K562 (cell line): ENCODE data around the gene SLC7A8. TPM values are rescaled to one million over a fixed set of nuclear protein-coding genes. Genes with fewer than 3 reads are reported as not detected.

Experiments used
- COPS2 ChIP-seq: fragments of 450-650 bp; conservative IDR thresholded peaks from 2 replicates; pipeline ENCODE4 v1.6.1; 2016; ENCODE audit warnings: mild to moderate bottlenecking, moderate library complexity
- ELF4 ChIP-seq: fragments of 450-650 bp; formaldehyde crosslinking; IDR thresholded peaks from 2 replicates; pipeline ENCODE4 v1.4.0; 2022; ENCODE audit warnings: missing genetic modification characterization
- KLF13 ChIP-seq: fragments of 450-650 bp; IDR thresholded peaks from 2 replicates; pipeline ENCODE4 v1.6.1; 2016; ENCODE audit warnings: missing genetic modification characterization, low read depth, mild to moderate bottlenecking, missing compliant biosample characterization, moderate library complexity, borderline replicate concordance
- PRMT5 ChIP-seq: sonication (generic); formaldehyde crosslinking; IDR thresholded peaks from 2 replicates; pipeline ENCODE4 v1.5.0; 2020; ENCODE audit warnings: missing genetic modification reagents
- RAD51 ChIP-seq: fragments of 450-650 bp; IDR thresholded peaks from 2 replicates; pipeline ENCODE4 v1.7.1; 2016; ENCODE audit warnings: low read depth, mild to moderate bottlenecking, borderline replicate concordance
- STAT6 ChIP-seq: sonication (generic); formaldehyde crosslinking; IDR thresholded peaks from 2 replicates; pipeline ENCODE4 v1.8.1; 2023; ENCODE audit warnings: mild to moderate bottlenecking, missing genetic modification reagents
- ZBTB7A ChIP-seq: IDR thresholded peaks from 2 replicates; pipeline ENCODE4 v1.6.1; 2011; ENCODE audit warnings: low read depth, mild to moderate bottlenecking, low read length, moderate library complexity, borderline replicate concordance; ENCODE audit not compliant: control insufficient read depth
- ZNF282 ChIP-seq: sonication (generic); formaldehyde crosslinking; IDR thresholded peaks from 2 replicates; pipeline ENCODE4 v1.8.1; 2023; ENCODE audit warnings: missing genetic modification reagents
- ZNF586 ChIP-seq: fragments of 450-650 bp; formaldehyde crosslinking; conservative IDR thresholded peaks from 2 replicates; pipeline ENCODE4 v1.4.0; 2020; ENCODE audit warnings: mild to moderate bottlenecking, moderate library complexity
- polyA plus RNA-seq, 8 experiments: library from polyadenylated mRNA; depleted of rRNA in 4 of 8; stranded (reverse) in 5 of 8; unstranded in 3 of 8; fragments of >200 nt; fragmentation: Nextera tagmentation in 2 of 8; fragmentation: Illumina TruSeq in 1 of 8; extraction: Ambion mirVana in 2 of 8; extraction: Trizol in 1 of 8; gene quantifications; 2 replicates each; pipeline versions ENCODE4 v1.2.1 to v1.2.3, GENCODE V29; 2011 to 2014; ENCODE audit warnings: inconsistent platforms in 1 of 8, missing spikeins in 1 of 8
- total RNA-seq, 7 experiments: library from RNA; depleted of rRNA in 6 of 7; stranded (reverse); fragments of >200 nt in 6 of 7; fragmentation: Illumina TruSeq in 2 of 7; extraction: Trizol in 2 of 7; gene quantifications; 2 replicates each; pipeline versions ENCODE4 v1.2.1 to v1.2.3, GENCODE V29; 2011 to 2021; ENCODE audit warnings: low replicate concordance in 1 of 7
- TF ChIP-seq, protein P1 (sequence below): fragments of 450-650 bp; IDR thresholded peaks from 2 replicates; pipeline ENCODE4 v1.6.1; 2016; ENCODE audit warnings: mild to moderate bottlenecking, moderate library complexity
- TF ChIP-seq, protein P2 (sequence below): fragments of 450-650 bp; IDR thresholded peaks from 2 replicates; pipeline ENCODE4 v1.6.1; 2017; ENCODE audit warnings: mild to moderate bottlenecking, moderate library complexity

Gene SLC7A8
- total and polyA plus RNA-seq, 9 of the 15 experiments (the other 6 are each of a cell fraction or from before 2014, with no cell fraction given), result 2.0 to 33.0 (median 6.0) TPM

GRCh38 chr14:23112359-23113178 lies 70.9 kb downstream of the SLC7A8 start (continued):
- TF ChIP-seq, protein P1, sequence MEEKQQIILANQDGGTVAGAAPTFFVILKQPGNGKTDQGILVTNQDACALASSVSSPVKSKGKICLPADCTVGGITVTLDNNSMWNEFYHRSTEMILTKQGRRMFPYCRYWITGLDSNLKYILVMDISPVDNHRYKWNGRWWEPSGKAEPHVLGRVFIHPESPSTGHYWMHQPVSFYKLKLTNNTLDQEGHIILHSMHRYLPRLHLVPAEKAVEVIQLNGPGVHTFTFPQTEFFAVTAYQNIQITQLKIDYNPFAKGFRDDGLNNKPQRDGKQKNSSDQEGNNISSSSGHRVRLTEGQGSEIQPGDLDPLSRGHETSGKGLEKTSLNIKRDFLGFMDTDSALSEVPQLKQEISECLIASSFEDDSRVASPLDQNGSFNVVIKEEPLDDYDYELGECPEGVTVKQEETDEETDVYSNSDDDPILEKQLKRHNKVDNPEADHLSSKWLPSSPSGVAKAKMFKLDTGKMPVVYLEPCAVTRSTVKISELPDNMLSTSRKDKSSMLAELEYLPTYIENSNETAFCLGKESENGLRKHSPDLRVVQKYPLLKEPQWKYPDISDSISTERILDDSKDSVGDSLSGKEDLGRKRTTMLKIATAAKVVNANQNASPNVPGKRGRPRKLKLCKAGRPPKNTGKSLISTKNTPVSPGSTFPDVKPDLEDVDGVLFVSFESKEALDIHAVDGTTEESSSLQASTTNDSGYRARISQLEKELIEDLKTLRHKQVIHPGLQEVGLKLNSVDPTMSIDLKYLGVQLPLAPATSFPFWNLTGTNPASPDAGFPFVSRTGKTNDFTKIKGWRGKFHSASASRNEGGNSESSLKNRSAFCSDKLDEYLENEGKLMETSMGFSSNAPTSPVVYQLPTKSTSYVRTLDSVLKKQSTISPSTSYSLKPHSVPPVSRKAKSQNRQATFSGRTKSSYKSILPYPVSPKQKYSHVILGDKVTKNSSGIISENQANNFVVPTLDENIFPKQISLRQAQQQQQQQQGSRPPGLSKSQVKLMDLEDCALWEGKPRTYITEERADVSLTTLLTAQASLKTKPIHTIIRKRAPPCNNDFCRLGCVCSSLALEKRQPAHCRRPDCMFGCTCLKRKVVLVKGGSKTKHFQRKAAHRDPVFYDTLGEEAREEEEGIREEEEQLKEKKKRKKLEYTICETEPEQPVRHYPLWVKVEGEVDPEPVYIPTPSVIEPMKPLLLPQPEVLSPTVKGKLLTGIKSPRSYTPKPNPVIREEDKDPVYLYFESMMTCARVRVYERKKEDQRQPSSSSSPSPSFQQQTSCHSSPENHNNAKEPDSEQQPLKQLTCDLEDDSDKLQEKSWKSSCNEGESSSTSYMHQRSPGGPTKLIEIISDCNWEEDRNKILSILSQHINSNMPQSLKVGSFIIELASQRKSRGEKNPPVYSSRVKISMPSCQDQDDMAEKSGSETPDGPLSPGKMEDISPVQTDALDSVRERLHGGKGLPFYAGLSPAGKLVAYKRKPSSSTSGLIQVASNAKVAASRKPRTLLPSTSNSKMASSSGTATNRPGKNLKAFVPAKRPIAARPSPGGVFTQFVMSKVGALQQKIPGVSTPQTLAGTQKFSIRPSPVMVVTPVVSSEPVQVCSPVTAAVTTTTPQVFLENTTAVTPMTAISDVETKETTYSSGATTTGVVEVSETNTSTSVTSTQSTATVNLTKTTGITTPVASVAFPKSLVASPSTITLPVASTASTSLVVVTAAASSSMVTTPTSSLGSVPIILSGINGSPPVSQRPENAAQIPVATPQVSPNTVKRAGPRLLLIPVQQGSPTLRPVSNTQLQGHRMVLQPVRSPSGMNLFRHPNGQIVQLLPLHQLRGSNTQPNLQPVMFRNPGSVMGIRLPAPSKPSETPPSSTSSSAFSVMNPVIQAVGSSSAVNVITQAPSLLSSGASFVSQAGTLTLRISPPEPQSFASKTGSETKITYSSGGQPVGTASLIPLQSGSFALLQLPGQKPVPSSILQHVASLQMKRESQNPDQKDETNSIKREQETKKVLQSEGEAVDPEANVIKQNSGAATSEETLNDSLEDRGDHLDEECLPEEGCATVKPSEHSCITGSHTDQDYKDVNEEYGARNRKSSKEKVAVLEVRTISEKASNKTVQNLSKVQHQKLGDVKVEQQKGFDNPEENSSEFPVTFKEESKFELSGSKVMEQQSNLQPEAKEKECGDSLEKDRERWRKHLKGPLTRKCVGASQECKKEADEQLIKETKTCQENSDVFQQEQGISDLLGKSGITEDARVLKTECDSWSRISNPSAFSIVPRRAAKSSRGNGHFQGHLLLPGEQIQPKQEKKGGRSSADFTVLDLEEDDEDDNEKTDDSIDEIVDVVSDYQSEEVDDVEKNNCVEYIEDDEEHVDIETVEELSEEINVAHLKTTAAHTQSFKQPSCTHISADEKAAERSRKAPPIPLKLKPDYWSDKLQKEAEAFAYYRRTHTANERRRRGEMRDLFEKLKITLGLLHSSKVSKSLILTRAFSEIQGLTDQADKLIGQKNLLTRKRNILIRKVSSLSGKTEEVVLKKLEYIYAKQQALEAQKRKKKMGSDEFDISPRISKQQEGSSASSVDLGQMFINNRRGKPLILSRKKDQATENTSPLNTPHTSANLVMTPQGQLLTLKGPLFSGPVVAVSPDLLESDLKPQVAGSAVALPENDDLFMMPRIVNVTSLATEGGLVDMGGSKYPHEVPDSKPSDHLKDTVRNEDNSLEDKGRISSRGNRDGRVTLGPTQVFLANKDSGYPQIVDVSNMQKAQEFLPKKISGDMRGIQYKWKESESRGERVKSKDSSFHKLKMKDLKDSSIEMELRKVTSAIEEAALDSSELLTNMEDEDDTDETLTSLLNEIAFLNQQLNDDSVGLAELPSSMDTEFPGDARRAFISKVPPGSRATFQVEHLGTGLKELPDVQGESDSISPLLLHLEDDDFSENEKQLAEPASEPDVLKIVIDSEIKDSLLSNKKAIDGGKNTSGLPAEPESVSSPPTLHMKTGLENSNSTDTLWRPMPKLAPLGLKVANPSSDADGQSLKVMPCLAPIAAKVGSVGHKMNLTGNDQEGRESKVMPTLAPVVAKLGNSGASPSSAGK, result no peak; the same call in 1 of the 2 replicates
- TF ChIP-seq, protein P2, sequence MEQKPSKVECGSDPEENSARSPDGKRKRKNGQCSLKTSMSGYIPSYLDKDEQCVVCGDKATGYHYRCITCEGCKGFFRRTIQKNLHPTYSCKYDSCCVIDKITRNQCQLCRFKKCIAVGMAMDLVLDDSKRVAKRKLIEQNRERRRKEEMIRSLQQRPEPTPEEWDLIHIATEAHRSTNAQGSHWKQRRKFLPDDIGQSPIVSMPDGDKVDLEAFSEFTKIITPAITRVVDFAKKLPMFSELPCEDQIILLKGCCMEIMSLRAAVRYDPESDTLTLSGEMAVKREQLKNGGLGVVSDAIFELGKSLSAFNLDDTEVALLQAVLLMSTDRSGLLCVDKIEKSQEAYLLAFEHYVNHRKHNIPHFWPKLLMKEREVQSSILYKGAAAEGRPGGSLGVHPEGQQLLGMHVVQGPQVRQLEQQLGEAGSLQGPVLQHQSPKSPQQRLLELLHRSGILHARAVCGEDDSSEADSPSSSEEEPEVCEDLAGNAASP, result no peak
- TF ChIP-seq COPS2 (no peak), ZNF586 (CRISPR knock-in tag) (no peak), ZNF282 (CRISPR knock-in tag) (no peak), PRMT5 (CRISPR knock-in tag) (no peak), STAT6 (CRISPR knock-in tag) (no peak), ELF4 (CRISPR knock-in tag) (peak; percentile 42; the same call in 1 of the 2 replicates), KLF13 (tag) (peak; percentile 65; the same call in 1 of the 2 replicates), ZBTB7A (no peak), RAD51 (peak; percentile 25; the same call in 1 of the 2 replicates)
